22Rv1 (cell line): ENCODE data around the gene PLVAP.
A peak's percentile ranks its signal among the peaks of the same experiment; 100 is the strongest.

Experiments used
- H3K27ac ChIP-seq: fragments of 450-650 bp; 2 replicates; pipeline ENCODE4 v1.5.1; 2017
- ZFX ChIP-seq: fragments of 450-650 bp; IDR thresholded peaks from 2 replicates; pipeline ENCODE4 v1.6.1; 2017; ENCODE audit warnings: antibody characterized with exemption, borderline replicate concordance
- TF ChIP-seq, protein P1 (sequence below): fragments of 450-650 bp; IDR thresholded peaks from 2 replicates; pipeline ENCODE4 v1.5.1; 2017; ENCODE audit warnings: mild to moderate bottlenecking

The PLVAP gene

DNA sequence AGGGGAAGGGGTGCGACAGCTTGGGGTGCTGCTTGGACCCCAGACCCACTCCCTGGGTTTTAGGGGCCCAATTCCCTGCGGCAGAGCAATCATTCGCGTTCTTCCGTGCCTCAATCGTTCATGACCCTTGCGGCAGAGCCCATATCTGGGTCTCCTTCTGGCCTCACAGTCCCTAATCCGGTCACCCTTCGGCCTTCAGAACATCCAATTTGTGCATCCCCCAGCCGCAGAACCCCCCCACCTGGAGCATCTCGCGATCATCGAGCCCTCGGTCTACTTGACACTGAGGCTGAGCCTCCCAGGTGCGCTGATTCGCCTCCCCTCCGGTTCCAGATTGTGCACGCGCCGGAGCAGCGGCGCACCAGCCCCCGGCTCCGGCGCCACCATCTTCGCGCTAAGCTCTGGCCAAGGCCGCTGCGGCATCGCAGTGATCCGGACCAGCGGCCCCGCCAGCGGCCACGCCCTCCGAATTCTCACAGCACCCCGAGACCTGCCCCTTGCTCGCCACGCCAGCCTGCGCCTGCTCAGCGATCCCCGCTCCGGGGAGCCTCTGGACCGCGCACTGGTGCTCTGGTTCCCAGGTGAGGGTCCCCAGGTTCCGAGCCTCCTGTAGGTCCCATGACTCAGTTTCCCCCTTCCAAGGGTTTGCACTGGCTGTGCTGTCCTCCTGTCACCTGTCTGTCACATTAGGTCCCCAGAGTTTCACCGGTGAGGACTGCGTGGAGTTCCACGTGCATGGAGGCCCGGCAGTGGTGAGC lies 39.3 kb downstream of the PLVAP start:
- peak overlapping the region; percentile 99 for H3K27ac ChIP-seq
- TF ChIP-seq, protein P1, sequence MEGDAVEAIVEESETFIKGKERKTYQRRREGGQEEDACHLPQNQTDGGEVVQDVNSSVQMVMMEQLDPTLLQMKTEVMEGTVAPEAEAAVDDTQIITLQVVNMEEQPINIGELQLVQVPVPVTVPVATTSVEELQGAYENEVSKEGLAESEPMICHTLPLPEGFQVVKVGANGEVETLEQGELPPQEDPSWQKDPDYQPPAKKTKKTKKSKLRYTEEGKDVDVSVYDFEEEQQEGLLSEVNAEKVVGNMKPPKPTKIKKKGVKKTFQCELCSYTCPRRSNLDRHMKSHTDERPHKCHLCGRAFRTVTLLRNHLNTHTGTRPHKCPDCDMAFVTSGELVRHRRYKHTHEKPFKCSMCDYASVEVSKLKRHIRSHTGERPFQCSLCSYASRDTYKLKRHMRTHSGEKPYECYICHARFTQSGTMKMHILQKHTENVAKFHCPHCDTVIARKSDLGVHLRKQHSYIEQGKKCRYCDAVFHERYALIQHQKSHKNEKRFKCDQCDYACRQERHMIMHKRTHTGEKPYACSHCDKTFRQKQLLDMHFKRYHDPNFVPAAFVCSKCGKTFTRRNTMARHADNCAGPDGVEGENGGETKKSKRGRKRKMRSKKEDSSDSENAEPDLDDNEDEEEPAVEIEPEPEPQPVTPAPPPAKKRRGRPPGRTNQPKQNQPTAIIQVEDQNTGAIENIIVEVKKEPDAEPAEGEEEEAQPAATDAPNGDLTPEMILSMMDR: no peak

DNA sequence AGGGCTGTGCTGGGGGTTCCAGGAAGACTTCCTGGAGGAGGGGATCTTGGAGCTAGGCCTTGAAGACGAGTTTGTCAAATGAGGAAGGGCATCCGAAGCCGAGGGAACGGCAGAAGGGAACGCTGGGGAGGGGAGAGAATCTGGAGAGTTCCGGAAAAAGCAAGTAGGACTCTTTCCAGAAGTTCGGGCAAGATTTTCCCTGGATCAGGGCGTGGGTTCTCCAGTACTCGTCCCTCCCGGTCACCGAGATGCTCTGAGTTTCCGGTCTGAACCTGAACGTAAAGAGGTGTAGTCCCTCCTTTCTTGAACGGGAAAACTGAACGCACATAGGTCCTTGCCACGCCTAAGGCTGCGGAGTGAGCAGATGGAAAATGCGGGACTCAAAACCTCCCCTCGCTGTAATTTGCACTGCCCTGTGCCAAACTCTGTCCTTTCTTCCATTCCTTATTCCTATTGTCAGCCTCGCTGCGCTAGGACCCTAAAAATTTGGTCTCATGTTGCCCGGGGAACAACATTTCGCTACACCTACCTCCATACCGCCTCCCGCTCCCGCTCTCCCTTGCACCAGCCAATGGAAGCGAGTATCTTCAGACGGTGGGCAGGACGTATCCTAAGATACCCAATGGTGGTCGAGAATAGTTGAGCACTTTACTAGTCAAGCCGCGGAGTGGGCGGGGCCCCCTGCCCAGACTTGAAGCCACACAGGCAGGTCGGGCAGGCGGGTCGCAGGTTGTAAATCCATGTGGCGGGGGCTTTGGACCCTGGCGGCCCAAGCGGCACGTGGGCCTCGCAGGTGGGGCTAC lies 40.1 kb downstream of the PLVAP start, which contains the start of gene GTPBP3:
Gene GTPBP3, plus strand, starts transcription at position 682 of the 803 bp plus-strand sequence. Its CDS starts 59 bp downstream, at position 741.
- TF ChIP-seq, protein P1: no peak
- no peak for TF ChIP-seq ZFX
- H3K27ac ChIP-seq: peak within 1 kb of the TSS; percentile 99

DNA sequence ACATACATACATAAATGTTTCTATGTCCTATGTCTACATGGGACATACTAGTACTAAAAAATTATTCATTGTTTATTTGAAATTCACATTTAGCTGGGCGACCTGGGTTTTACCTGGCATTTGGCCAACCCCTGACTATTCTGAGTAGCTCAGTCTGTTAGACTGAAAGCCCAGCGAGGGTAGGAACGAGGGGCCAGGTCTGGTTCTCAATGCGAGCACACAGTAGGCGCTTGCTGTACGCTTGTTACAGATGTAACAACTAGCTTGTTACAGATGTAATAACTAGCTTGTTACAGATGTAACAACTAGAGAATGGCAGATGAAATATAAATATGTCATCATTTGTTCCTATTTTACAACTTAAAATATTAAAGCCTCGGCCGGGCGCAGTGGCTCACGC lies 41.6 kb downstream of the PLVAP start:
- H3K27ac ChIP-seq: peak overlapping the region; percentile 99
- TF ChIP-seq, protein P1: no peak
- TF ChIP-seq ZFX: no peak

DNA sequence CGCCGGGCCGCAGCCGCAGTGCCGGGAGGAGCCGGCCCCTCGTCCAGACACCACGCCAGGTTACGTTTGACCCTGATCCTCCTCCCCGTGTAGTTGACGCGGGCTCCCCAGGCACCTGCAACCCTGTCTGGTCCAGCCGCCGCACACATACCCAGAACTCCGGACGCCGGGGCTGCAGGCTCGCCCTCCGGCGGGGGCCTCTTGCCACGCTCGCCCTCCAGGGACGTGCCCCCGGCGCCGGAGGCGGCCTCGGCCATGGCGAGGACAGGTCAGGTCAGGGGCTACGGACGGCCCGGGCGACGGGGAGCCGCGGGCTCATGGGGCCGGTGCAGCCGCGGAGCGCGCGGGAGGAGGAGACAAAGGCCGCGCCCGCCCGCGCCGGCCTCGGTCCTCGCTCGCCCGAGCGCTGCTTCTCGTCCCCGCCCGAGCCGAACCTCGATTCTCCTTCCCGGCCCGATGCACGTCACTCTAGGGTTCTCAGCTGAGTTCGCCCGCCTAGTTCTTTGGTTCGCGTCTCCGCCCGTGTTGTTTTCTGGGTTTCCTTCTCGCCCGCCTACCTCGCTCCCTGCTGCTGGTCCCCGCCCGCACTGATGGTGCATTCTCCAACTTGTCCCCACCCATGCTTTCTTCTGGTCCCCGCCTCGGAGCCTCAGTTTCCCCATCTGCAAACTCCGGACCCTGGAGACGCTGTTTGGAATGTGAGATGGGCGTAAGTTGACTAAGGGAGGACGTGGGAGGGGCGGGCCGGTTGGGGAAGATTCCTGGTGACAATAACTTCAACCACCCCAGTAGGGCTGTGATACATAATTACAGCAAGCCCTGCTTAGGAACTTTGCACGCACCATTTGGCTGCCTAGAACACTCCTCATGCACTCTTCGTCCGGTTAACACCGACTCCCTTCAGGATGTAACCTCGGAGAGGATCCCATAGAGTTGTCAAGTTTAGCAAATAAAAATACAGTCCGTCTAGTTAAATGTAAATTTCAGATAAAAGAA lies 42.4 kb downstream of the PLVAP start, which contains the start of gene ANO8:
Gene ANO8, minus strand, starts transcription at position 442 of the 996 bp plus-strand sequence. Its CDS starts 185 bp downstream, at position 257.
- peak within 1 kb of the TSS; percentile 99 for H3K27ac ChIP-seq
- TF ChIP-seq, protein P1: no peak
- TF ChIP-seq ZFX: no peak

DNA sequence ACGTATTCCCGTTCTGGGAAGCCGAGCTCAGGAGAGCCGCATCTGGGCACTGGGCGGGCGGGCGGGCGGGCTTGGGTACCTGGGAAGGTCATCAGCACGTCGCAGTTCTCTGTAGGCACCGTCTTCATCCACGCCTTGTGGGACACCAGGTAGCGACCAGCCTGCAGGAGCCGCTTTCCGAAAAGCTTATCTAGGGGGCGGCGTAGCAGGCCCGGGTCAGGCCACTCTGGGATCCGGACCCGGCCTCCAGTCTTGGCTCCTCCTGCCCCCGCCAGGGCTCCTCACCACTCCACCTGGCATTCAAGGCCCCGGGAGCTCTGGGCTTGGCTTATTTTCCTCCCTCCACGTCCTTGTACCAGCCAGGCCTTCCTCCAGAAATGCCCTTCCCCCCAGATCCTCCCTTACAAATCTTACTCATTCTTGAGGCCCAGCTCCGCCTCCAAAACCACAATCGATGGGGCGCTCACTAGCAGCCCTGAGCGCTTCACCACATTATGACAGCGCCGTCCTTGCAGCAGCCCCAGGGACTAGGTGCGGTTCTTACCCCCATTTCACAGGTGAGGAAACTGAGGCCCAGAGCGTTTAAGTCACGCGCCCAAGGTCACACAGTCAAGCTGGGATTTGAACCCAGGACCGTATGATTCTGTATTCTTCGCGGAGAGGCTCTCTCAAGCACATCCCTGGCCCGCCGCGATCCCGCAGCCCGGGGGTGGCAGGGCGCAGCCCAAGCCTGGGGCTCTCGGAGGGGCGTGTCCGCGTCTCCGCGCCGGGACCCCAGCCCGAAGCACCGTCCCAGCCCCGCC lies 43.3 kb downstream of the PLVAP start:
- H3K27ac ChIP-seq: peak overlapping the region; percentile 99
- no peak for TF ChIP-seq ZFX
- TF ChIP-seq, protein P1: 0 out of 2 replicates have a peak, but pooled peaks have one; percentile 12
